GM18526 (cell line): ENCODE measurements around the gene OLFM1.

ENCODE experiments used
- POLR2A ChIP-seq: IDR thresholded peaks from 3 replicates; pipeline ENCODE4 v1.6.1; 2011; ENCODE audit not compliant: insufficient read length; ENCODE audit errors: extremely low read depth

The OLFM1 gene

GRCh38 chr9:135080286-135081263 is 6.9 kb upstream of the OLFM1 start:
- TF ChIP-seq POLR2A, result no peak

DNA sequence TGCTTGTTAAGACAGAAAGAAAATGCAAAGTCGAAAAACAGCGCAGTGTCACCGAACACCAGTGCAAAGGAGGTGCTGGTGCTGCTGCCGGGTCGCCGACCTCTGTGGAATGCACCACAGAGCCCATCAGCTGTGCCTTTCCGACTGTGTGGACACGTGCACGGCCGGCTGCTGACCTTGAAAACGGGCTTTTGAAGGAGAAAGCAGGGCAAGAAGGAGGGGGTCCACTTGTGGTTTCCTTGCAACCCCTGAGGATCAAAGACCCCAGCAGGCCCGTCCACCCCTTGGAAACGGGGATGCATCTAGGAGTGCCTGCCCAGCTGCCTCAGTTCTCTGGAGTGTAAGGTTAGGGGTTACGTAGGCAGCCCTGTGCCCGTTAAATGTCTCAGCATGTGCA is 6.2 kb upstream of the OLFM1 start:
- TF ChIP-seq POLR2A, result no peak

DNA sequence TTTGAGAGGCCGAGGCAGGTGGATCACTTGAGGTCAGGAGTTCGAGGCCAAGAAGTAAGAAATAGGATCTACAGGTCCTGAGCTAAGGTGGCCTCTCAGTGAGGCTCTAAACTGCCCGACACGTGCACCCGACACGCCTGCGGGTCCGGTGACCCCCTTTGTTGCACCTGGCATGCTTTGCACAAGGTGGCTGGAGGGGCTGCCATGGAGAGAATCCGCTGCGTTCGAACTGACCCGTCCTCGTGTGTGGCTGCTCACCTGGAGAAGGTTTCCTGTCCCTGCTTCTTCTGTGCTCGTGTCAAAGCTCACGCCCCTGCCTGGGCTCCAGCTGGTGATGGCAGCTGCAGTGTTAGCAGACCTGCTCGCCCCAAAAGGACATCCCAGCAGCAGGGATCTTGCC is 5.7 kb upstream of the OLFM1 start:
- TF ChIP-seq POLR2A, result no peak

- no peak for TF ChIP-seq POLR2A
Observed at GRCh38 chr9:135082536-135082935, 4.9 kb upstream of the OLFM1 start.

DNA sequence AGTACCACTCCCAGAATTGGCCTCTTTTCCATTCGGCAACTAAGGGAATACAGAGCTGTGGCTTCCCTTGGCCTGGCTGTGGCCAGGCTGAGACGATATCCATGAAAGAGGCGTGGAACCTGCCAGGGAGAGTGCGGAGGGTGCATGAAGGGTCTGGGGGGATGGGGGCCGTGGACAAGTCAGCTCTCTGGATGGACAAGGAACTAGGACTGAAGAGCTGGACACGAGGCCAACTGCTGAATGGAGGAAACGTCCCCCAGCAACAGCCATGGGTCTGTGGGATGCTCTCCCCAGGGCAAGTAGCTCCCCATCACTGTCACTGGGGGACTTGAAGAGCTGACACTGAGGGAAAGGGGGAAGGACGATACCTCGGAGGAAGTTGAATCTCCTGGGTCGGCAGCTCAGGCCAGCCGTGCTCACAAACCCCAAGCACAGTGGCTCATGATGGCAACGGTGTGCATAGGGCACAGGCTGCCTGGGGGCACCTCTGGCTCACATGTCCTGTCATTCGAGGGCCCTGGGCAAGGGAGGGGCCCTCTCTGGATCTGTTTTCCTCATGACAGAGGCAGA is 4.1 kb upstream of the OLFM1 start:
- no peak for TF ChIP-seq POLR2A

DNA sequence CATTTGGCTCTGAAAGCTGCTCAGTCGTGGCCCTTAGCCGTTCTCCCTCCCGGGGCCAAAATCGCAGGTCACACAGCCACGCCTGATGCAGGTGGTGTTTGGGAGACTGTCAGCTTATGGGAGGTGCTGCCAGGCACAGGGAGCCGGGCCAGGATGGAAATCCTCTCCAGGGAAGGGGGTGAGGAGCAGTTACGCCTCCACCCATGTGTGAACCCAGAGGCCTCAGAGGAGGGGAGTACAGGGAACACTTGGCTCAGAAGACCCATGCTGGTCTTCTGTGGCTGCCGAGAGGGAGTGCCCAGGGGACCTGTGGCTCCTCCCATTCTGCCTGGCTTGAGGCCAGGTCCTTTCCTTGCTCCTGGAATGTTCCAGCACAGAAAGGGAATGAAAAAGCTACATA is 3.6 kb upstream of the OLFM1 start:
- TF ChIP-seq POLR2A, result no peak

DNA sequence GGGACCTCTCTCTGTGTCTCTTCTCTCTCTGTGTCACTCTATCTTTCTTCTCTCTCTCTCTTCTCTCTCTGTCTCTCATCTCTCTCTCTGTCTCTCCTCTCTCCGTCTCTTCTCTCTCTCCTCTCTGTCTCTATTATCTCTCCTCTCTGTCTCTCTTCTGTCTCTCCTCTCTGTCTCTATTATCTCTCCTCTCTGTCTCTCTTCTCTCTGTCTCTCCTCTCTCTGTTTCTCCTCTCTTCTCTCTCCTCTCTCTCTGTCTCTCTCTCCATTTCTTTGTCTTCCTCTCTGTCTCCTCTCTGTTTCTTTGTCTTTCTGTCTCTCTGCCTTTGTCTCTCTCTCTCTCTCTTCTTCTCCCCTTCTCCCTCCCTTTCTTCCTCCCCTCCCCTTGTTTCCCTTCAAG is 3.2 kb upstream of the OLFM1 start:
- TF ChIP-seq POLR2A, result no peak

GRCh38 chr9:135084881-135085760 is 2.3 kb upstream of the OLFM1 start:
- TF ChIP-seq POLR2A, result no peak

DNA sequence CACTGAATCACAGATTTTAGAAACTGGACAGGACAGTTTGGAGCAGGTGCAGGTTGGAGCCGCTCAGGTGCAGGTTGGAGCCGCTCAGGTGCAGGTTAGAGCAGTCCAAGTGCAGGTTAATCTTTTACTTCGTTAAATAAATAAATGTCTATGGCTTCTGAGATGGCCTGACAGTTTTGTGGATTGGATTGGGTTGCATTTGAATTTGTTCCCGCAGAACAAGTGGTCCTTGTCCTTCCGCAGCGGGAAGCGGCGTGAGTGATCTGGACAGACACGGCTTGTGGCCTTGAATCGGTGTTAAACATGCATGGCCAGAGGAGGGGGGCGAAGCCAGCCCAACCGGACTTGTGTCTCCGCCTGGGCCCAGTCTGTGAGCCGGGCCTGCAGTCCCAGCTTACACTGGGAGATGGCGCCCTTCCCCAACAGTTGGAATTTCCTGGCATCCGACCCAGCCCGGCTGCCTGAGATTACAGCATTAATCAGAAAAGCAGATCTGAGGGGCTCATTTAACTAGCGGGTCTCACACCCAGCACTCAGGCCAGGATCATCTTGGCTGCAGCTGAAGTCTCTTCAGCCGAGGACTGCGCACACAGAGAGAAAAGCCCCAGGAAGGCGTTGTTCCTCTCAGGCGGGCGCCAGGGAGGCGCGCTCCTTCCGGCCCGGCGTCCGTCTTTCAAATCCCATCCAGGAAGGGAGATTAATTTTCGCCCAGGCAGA is 1.5 kb upstream of the OLFM1 start:
- TF ChIP-seq POLR2A, result no peak

- no peak for TF ChIP-seq POLR2A
Observed at GRCh38 chr9:135086597-135087488, 625 bp upstream of the OLFM1 start.

DNA sequence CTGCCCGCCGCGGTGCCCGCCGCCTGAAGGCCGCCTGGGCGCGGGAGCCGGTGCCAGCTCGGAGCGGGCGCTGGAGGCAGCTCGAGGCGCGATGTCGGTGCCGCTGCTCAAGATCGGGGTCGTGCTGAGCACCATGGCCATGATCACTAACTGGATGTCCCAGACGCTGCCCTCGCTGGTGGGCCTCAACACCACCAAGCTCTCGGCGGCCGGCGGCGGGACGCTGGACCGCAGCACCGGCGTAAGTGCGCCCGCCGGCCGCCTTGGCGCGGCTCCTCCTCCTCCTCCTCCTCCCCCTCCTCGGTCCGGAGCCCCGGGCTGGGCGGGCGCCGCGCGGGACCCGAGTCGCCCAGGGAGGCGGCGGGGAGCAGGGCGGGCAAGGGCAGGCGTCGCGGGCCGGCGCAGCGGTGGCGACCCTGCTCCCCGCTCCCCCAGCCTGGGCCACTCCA is 455 bp downstream of the OLFM1 start:
- TF ChIP-seq POLR2A, result no peak

GRCh38 chr9:135088348-135088978 is 995 bp downstream of the OLFM1 start:
- TF ChIP-seq POLR2A, result no peak
